ENCODE results near the gene ZDHHC1.

The ZDHHC1 gene

DNA sequence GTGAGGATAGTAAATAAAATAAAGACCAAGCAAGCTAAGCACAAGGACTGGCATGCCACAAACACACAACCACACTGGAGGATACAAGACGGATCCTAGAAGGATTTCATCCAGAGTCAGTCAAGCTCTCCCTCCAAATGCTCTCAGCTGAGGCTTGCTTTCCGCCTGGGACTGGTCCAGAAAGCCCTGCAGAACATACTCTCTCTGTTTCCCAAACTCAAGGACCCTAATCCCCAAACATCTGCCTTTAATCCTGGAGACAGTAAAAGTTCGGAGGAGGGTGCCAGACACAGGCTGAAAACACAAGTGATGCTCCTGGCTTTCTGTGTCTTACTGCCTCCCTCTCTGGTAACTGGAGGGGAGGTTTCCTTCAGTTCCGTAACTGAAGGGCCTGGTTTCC is 9.3 kb upstream of the ZDHHC1 start:
- Mint-ChIP-seq H3K4me3 (peak overlapping the region in 1 of 3 experiments; percentile 36), H3K36me3 (ENCODE audit: low read depth) (no peaks in the 10 kb centered on the region), H3K27me3 (ENCODE audit: low read depth) (peaks cover 46% of the 10 kb centered on the region), H3K27ac (peak overlapping the region; percentile 69 to 84 (median 80)), H3K9me3 (no peaks in the 10 kb centered on the region), H3K4me1 (peaks cover 44% of the 10 kb centered on the region)
- TF ChIP-seq, protein P1, sequence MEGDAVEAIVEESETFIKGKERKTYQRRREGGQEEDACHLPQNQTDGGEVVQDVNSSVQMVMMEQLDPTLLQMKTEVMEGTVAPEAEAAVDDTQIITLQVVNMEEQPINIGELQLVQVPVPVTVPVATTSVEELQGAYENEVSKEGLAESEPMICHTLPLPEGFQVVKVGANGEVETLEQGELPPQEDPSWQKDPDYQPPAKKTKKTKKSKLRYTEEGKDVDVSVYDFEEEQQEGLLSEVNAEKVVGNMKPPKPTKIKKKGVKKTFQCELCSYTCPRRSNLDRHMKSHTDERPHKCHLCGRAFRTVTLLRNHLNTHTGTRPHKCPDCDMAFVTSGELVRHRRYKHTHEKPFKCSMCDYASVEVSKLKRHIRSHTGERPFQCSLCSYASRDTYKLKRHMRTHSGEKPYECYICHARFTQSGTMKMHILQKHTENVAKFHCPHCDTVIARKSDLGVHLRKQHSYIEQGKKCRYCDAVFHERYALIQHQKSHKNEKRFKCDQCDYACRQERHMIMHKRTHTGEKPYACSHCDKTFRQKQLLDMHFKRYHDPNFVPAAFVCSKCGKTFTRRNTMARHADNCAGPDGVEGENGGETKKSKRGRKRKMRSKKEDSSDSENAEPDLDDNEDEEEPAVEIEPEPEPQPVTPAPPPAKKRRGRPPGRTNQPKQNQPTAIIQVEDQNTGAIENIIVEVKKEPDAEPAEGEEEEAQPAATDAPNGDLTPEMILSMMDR (IDR thresholded peaks at IDR 0.05; ENCODE audit: unreplicated experiment in 3 of 3), result no peak

DNA sequence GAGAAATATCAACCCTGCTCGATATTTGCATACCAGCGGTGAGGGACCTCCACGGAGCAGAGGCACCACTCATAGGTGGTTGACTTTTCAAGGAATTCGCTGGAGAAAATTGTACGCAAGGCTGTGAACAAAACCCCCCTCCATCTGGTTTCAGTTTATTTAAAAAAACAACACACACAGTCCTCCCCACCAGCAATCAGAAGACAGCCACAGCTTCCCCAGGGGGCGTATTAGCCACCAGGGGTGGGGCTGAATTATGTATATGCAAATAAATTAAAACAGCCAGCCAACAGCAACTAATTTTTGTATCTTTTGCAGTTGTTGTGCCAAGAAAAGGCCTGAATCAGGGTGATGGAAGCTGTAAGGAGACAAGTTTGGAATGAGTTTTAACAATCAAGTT is 8.8 kb upstream of the ZDHHC1 start:
- Mint-ChIP-seq H3K27ac (peak overlapping the region; percentile 69 to 84 (median 80)), H3K9me3 (no peaks in the 10 kb centered on the region), H3K4me3 (peak overlapping the region in 1 of 3 experiments; percentile 36), H3K4me1 (peaks cover 44% of the 10 kb centered on the region), H3K27me3 (ENCODE audit: low read depth) (peaks cover 43% of the 10 kb centered on the region), H3K36me3 (ENCODE audit: low read depth) (no peaks in the 10 kb centered on the region)
- TF ChIP-seq, protein P1 (IDR thresholded peaks at IDR 0.05; ENCODE audit: unreplicated experiment in 3 of 3), result no peak

DNA sequence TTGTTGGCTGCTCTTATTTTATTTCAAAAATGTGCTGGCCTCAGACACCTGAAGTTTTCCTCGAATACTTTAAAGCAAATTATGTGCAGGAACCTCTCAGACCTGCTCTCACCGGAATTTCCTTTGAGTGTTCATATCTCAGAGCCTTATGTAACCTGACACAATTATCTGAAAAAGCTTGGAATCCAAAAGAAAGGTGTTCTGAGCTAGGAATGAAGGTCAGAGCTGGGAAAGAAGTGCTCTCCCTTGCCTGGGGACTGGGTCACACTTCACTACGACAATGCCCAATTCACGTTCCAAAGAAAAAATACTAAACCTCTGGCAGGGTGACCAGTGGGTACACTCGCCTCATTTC is 8.0 kb upstream of the ZDHHC1 start:
- TF ChIP-seq, protein P1 (IDR thresholded peaks at IDR 0.05; ENCODE audit: unreplicated experiment in 3 of 3), result no peak
- Mint-ChIP-seq H3K4me1 (peaks cover 43% of the 10 kb centered on the region), H3K36me3 (ENCODE audit: low read depth) (no peaks in the 10 kb centered on the region), H3K9me3 (no peaks in the 10 kb centered on the region), H3K27me3 (ENCODE audit: low read depth) (peaks cover 39% of the 10 kb centered on the region), H3K4me3 (no peak overlapping the region), H3K27ac (peak overlapping the region in 1 of 3 experiments; percentile 47)

DNA sequence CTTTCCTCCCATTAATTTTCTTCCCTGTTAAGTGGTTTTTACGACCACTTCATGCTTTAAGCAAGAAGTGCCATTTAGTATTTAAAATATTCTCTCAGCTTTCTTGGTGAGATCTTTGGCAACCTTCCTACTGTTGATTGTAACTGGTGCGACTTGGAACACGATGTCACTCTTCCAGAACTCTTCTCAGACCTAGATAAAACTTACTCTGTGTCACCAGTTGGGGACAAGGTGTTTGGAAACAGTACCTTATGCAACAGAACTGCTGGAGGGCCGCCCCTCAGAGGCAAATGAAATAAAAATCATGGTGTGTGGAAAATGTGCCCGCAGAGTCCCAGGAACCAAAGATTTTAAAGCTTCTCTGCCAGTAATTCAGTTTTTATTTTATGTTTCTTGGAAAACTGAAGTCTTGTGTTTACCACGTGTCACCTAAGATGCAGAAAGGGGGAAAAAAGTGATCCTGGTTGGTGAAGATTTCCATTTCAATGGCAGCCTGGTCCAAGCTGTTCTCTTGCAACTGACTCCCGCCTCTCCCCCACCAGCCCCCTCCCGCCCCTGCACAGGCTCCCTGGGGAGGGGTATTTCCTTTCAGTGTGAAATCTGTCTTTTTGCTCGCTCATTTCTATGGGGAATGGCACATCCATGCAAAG is 7.5 kb upstream of the ZDHHC1 start:
- no peaks in the 10 kb centered on the region for H3K36me3 Mint-ChIP-seq (ENCODE audit: low read depth)
- H3K27ac Mint-ChIP-seq, result peak overlapping the region in 2 of 3 experiments; percentile 4 to 47
- H3K27me3 Mint-ChIP-seq (ENCODE audit: low read depth), result peaks cover 35% of the 10 kb centered on the region
- H3K9me3 Mint-ChIP-seq, result no peaks in the 10 kb centered on the region
- TF ChIP-seq, protein P1 (IDR thresholded peaks at IDR 0.05; ENCODE audit: unreplicated experiment in 3 of 3), result no peak
- H3K4me1 Mint-ChIP-seq, result peaks cover 40% of the 10 kb centered on the region
- H3K4me3 Mint-ChIP-seq, result peak overlapping the region in 1 of 3 experiments; percentile 36

DNA sequence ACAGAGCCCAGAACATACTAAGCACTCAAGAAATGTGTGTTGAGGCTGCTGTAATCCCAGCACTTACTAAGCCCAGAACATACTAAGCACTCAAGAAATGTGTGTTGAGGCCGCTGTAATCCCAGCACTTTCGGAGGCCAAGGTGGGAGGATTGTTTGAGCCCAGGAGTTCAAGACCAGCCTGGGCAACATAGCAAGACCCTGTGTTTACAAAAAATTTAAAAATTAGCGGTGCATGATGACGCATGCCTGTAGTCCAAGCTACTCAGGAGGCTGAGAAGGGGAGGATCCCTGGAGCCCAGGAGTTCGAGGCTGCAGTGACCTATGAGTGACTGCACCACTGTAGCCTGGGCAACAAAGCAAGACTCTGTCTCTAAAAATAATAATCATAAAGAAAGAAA is 6.7 kb upstream of the ZDHHC1 start:
- Mint-ChIP-seq H3K9me3 (no peaks in the 10 kb centered on the region), H3K36me3 (ENCODE audit: low read depth) (no peaks in the 10 kb centered on the region), H3K4me3 (no peak overlapping the region), H3K4me1 (peaks cover 40% of the 10 kb centered on the region), H3K27ac (peak overlapping the region; percentile 8 to 55 (median 44)), H3K27me3 (ENCODE audit: low read depth) (peaks cover 28% of the 10 kb centered on the region)
- TF ChIP-seq, protein P1 (IDR thresholded peaks at IDR 0.05; ENCODE audit: unreplicated experiment in 3 of 3), result no peak

DNA sequence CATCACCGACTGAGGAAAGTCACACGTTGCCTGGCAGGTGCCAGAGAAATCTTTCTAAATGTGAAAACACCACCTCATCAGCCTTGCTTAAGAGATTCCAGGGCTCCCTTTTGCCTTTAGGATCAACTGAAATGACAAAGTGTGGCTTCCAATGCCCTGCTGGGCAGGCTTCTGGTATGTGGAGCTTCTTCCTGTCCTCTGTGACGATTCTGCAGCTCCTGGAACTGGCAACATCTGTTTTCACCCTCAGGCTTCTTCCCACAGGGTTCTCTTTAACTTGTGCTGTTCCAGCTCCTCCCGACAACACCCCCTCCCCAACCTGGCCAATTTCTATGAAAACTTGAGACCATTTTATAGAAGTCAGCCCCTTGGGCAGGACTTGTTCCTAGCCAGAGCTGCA is 4.8 kb upstream of the ZDHHC1 start:
- peaks cover 37% of the 10 kb centered on the region for H3K4me1 Mint-ChIP-seq
- no peaks in the 10 kb centered on the region for H3K36me3 Mint-ChIP-seq (ENCODE audit: low read depth)
- H3K27me3 Mint-ChIP-seq (ENCODE audit: low read depth), result peaks cover 15% of the 10 kb centered on the region
- H3K27ac Mint-ChIP-seq, result no peak overlapping the region
- TF ChIP-seq, protein P1 (IDR thresholded peaks at IDR 0.05; ENCODE audit: unreplicated experiment in 3 of 3), result no peak
- H3K9me3 Mint-ChIP-seq, result no peaks in the 10 kb centered on the region
- H3K4me3 Mint-ChIP-seq, result no peak overlapping the region
